Subcutaneous preadipocyte (primary cell): ENCODE data around the gene TTC8. TPM values are rescaled to one million over a fixed set of nuclear protein-coding genes. Genes with fewer than 3 reads are reported as not detected.

Source experiments
- small RNA-seq: library from RNA; depleted of rRNA; stranded (forward); fragments of <200 nt; gene quantifications from one replicate; pipeline ENCODE3, GENCODE V24; 2012
- total RNA-seq: library from RNA; depleted of rRNA; stranded (reverse); fragments of >200 nt; gene quantifications from 2 replicates; pipeline ENCODE4 v1.2.3, GENCODE V29; 2012

TTC8 gene
- 18.7 and 20.5 TPM in 2 replicates for total RNA-seq

GRCh38 chr14:88824314-88825077 is at the start of gene TTC8:
Gene TTC8 (plus strand): TSS chr14:88824651. CDS start chr14:88824708, 57 bp downstream.

GRCh38 chr14:88792473-88793258 is 31.8 kb upstream of the TTC8 start, which contains the start of gene EML5:
Gene EML5 (minus strand): TSS chr14:88792953. CDS start chr14:88792503, 450 bp downstream.

Small RNA genes within 50 kb of the gene (small RNA-seq; reads per million reads assigned to genes)
- gene RF00019 (not detected), gene RNU4-92P (not detected)

Other genes with a start within 250 kb of the TTC8 start
- under 0.01 TPM in 1 of 2 replicates, not detected in the other for gene EML5, start 31.7 kb upstream of the TTC8 start, total RNA-seq